ENCODE results near the gene GPR33. TPM values are rescaled to one million over a fixed set of nuclear protein-coding genes. Genes with fewer than 3 reads are reported as not detected.
"Not testable (repeated sequence)": the region's sequence is repeated elsewhere in the genome, so short reads cannot be mapped to it uniquely, and the experiment has no call there.

The GPR33 gene
- total RNA-seq, 1 donor from 2014 or later: not detected

GRCh38 chr14:31477248-31477647, 10.6 kb downstream of the GPR33 start:
- no peak overlapping the region for H3K27ac ChIP-seq

GRCh38 chr14:31476131-31476866, 11.5 kb downstream of the GPR33 start:
- Histone ChIP-seq H3K9me3 (no peaks in the 10 kb centered on the region), H3K36me3 (no peaks in the 10 kb centered on the region), H3K27me3 (no peaks in the 10 kb centered on the region), H3K4me1 (peaks cover 4% of the 10 kb centered on the region), H3K4me3 (no peak overlapping the region), H3K27ac (no peak overlapping the region)
- intact Hi-C loops (cut with DNase I): no loop called here
- TF ChIP-seq CTCF (IDR thresholded peaks at IDR 0.05): no peak
- no peak for ATAC-seq
- DNase-seq: no peak

More at GRCh38 chr14:31477248-31477647, 10.6 kb downstream of the GPR33 start:
- no peak for DNase-seq
- no peaks in the 10 kb centered on the region for H3K36me3 ChIP-seq
- H3K27me3 ChIP-seq: no peaks in the 10 kb centered on the region
- TF ChIP-seq CTCF (IDR thresholded peaks at IDR 0.05): no peak
- H3K4me3 ChIP-seq: no peak overlapping the region
- H3K9me3 ChIP-seq: no peaks in the 10 kb centered on the region
- peaks cover 4% of the 10 kb centered on the region for H3K4me1 ChIP-seq
- intact Hi-C loops (cut with DNase I): no loop called here
- no peak for ATAC-seq

GRCh38 chr14:31466554-31466953, 21.3 kb downstream of the GPR33 start:
- DNase-seq: no peak
- Histone ChIP-seq H3K4me3 (no peak overlapping the region), H3K9me3 (no peaks in the 10 kb centered on the region), H3K36me3 (no peaks in the 10 kb centered on the region), H3K27ac (no peak overlapping the region), H3K27me3 (no peaks in the 10 kb centered on the region), H3K4me1 (no peaks in the 10 kb centered on the region)
- TF ChIP-seq CTCF (IDR thresholded peaks at IDR 0.05): no peak
- intact Hi-C loops (cut with DNase I): no loop called here
- ATAC-seq: no peak

- no peaks in the 10 kb centered on the region for H3K36me3 ChIP-seq
- ATAC-seq (no peak), DNase-seq (no peak)
- no peaks in the 10 kb centered on the region for H3K27me3 ChIP-seq
- no peak for TF ChIP-seq CTCF (IDR thresholded peaks at IDR 0.05)
- H3K4me1 ChIP-seq: no peaks in the 10 kb centered on the region
- no peaks in the 10 kb centered on the region for H3K9me3 ChIP-seq
- H3K4me3 ChIP-seq: no peak overlapping the region
- no peak overlapping the region for H3K27ac ChIP-seq
- intact Hi-C loops (cut with DNase I): no loop called here
These were observed 22.7 kb downstream of the GPR33 start for GRCh38 chr14:31465111-31465510.

- H3K4me3 ChIP-seq; H3K27ac ChIP-seq; H3K4me1 ChIP-seq; ATAC-seq; intact Hi-C loops (cut with DNase I); DNase-seq; H3K27me3 ChIP-seq; H3K36me3 ChIP-seq; H3K9me3 ChIP-seq: not testable (repeated sequence)
These were observed 25.4 kb downstream of the GPR33 start for GRCh38 chr14:31462450-31462849.

GRCh38 chr14:31461545-31461944, 26.3 kb downstream of the GPR33 start:
- Histone ChIP-seq H3K27me3 (no peaks in the 10 kb centered on the region), H3K4me1 (peaks cover 9% of the 10 kb centered on the region), H3K9me3 (no peaks in the 10 kb centered on the region), H3K36me3 (no peaks in the 10 kb centered on the region), H3K27ac (no peak overlapping the region), H3K4me3 (no peak overlapping the region)
- ATAC-seq (no peak), DNase-seq (no peak)
- no peak for TF ChIP-seq CTCF (IDR thresholded peaks at IDR 0.05)
- intact Hi-C loops (cut with DNase I): no loop called here
